ENCODE data around the gene RNF125. TPM values are rescaled to one million over a fixed set of nuclear protein-coding genes. Genes with fewer than 3 reads are reported as not detected.

RNF125 gene
- polyA plus RNA-seq, 1 of the 3 experiments (the other 2 are of a cell fraction), result 0.05 TPM

GRCh38 chr18:32095900-32096229 lies 77.2 kb downstream of the RNF125 start:
- peaks cover 5 to 9% of the 10 kb centered on the region in 2 experiments; a peak in 3 of 4 replicates for H3K4me1 ChIP-seq (ENCODE audit: control insufficient read depth in 1 of 2, insufficient read depth in 2 of 2, low read depth in 1 of 2, low read length in 1 of 2)
- DNase-seq, result no peak
- TF ChIP-seq, protein P1, sequence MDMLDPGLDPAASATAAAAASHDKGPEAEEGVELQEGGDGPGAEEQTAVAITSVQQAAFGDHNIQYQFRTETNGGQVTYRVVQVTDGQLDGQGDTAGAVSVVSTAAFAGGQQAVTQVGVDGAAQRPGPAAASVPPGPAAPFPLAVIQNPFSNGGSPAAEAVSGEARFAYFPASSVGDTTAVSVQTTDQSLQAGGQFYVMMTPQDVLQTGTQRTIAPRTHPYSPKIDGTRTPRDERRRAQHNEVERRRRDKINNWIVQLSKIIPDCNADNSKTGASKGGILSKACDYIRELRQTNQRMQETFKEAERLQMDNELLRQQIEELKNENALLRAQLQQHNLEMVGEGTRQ (IDR thresholded peaks at IDR 0.05; ENCODE audit: borderline replicate concordance, low read depth, low read length), result no peak
- TF ChIP-seq SMC3 (IDR thresholded peaks at IDR 0.05; ENCODE audit: low read depth, low read length) (no peak), RCOR1 (IDR thresholded peaks at IDR 0.05; ENCODE audit: low read length) (no peak), FOSL2 (IDR thresholded peaks at IDR 0.05; ENCODE audit: borderline replicate concordance, low read depth) (no peak), CTCF (IDR thresholded peaks at IDR 0.05) (no peak), GATA2 (CRISPR knock-in tag; IDR thresholded peaks at IDR 0.05) (no peak), EZH2phosphoT487 (IDR thresholded peaks at IDR 0.05; ENCODE audit: borderline replicate concordance, low read depth) (no peak), TEAD4 (IDR thresholded peaks at IDR 0.05; ENCODE audit: borderline replicate concordance, insufficient read depth) (no peak), RFX5 (IDR thresholded peaks at IDR 0.05; ENCODE audit: low read length) (no peak), YY1 (IDR thresholded peaks at IDR 0.05; ENCODE audit: low read depth) (no peak), NRF1 (IDR thresholded peaks at IDR 0.05; ENCODE audit: low read depth, low read length) (no peak), MAX (IDR thresholded peaks at IDR 0.05; ENCODE audit: low read depth) (no peak), TAF1 (IDR thresholded peaks at IDR 0.05; ENCODE audit: borderline replicate concordance, low read depth, low read length) (no peak)
- TF ChIP-seq, protein P2, sequence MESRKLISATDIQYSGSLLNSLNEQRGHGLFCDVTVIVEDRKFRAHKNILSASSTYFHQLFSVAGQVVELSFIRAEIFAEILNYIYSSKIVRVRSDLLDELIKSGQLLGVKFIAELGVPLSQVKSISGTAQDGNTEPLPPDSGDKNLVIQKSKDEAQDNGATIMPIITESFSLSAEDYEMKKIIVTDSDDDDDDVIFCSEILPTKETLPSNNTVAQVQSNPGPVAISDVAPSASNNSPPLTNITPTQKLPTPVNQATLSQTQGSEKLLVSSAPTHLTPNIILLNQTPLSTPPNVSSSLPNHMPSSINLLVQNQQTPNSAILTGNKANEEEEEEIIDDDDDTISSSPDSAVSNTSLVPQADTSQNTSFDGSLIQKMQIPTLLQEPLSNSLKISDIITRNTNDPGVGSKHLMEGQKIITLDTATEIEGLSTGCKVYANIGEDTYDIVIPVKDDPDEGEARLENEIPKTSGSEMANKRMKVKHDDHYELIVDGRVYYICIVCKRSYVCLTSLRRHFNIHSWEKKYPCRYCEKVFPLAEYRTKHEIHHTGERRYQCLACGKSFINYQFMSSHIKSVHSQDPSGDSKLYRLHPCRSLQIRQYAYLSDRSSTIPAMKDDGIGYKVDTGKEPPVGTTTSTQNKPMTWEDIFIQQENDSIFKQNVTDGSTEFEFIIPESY (IDR thresholded peaks at IDR 0.05; ENCODE audit: borderline replicate concordance, low read depth), result no peak
- H3K27ac ChIP-seq (ENCODE audit: low read depth in 2 of 2, low read length in 1 of 2), result no peak overlapping the region
- H3K27me3 ChIP-seq (ENCODE audit: insufficient read depth), result no peaks in the 10 kb centered on the region
- no peaks in the 10 kb centered on the region for H3K9me3 ChIP-seq
- no peak overlapping the region for H3K9ac ChIP-seq
- H3K4me2 ChIP-seq, result no peak overlapping the region
- H3K9me2 ChIP-seq, result no peaks in the 10 kb centered on the region
- 77% methylated on average over 4 of the region's 4 CpGs for WGBS (ENCODE audit: low lambda C conversion rate)
- no peak overlapping the region for H2AFZ ChIP-seq (ENCODE audit: low read depth)
- H3F3A ChIP-seq (replicated peaks; ENCODE audit: insufficient read depth), result peaks cover 17% of the 10 kb centered on the region
- ChIA-PET POLR2A (interaction anchor here (0.5 kb wide), 1 partner anchor 16 kb away, joined by 3 read pairs; no protein-coding TSS in a partner anchor), CTCF (no interaction called here)
- peaks cover 81% of the 10 kb centered on the region for H3K79me2 ChIP-seq (ENCODE audit: insufficient read depth)
- no peak overlapping the region for H3K4me3 ChIP-seq (ENCODE audit: low read depth in 2 of 2, low read length in 1 of 2)
- peaks cover 3 to 8% of the 10 kb centered on the region in 2 experiments for H3K36me3 ChIP-seq (replicated peaks in 1 of 2; ENCODE audit: control insufficient read depth in 1 of 2, insufficient read depth in 2 of 2, low read length in 1 of 2)
- peaks cover 24% of the 10 kb centered on the region for H4K20me1 ChIP-seq (ENCODE audit: insufficient read depth)
